Glomerular visceral epithelial cell (primary cell): Measurements from ENCODE around the gene MSL1.

ENCODE experiments used
- DNase-seq: peaks from one replicate; pipeline ENCODE4 v3.0.0-alpha.2; 2016; ENCODE audit errors: extremely low spot score

Gene MSL1

DNA sequence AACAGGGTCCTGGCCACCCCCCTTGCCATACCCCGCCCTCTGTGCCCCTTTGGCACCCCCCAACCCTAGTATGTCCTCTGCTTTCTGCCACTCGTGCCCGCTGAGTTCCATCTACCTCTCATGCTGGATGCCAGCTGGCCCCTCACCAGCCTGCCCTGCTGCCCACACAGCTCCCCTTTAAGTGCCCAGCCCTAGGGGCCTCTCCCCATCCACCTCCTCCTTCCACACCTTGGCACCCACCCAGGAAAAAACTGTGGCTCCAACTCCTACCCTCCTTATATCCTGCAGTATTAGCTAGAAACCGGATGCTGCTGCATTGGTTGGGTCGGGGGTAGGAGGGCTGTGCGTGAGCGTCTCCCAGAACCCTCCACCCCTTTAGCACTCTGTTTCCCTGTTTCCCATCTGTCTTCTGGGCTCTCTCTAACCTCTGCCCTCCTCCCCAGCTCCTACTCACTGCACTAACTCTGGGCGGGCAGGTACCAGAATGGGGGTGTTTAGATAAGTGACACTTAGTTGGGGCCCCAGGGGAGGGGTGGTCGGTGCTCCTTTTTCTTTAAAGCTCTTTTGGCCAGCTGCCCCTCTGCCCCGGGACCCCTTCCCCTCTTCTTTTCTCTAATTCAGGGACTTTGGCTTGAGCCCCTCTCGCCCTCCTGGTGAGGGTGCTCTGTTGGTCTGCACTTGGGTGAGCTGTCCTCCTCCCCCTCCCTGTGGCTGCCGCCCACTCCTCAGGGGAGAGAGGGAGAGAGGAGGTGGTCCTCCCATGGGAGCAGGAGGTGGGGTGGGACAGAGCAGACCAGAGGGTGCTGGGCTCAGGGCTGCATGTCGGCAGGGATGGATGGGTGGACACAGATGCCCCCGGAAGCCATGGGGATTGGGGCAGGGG is 31.3 kb upstream of the MSL1 start:
- no peak for DNase-seq

DNA sequence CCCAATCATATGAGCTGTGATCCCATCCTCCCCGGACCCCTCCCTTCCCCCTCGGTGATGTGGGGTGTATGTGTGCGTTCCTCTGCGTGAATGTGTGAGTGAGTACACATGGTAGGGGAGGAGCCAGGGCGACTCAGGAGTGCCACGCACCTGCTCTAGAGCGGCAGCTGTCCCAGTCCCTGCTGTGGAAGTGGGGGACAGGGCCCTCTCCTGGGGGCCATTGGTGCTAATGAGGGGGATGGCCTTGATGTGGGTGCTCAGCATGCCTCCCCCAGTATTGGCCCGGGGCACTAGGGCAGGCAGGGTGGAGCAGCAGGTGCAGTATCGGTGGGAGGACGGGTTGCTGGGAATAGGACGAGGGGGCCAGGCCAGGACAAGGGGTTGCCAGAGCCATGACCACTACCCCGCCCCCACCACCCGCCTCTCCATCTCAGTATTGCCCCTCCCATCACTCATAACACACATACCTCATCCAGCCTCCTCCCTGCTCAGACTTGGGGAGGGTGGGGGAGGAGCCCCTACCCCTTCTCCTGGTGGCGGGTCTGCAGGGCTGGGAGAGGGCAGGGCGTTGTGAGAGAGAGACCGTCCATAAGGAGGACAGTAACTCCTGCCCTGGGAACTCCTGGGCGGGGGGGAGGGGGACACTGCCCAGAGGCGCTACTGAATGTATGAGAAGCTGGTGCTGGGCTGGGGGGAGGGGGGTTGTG is 29.9 kb upstream of the MSL1 start:
- DNase-seq, result no peak

GRCh38 chr17:40092581-40092980 is 29.2 kb upstream of the MSL1 start:
- no peak for DNase-seq

- no peak for DNase-seq
These were observed 28.7 kb upstream of the MSL1 start for GRCh38 chr17:40093005-40093579.

DNA sequence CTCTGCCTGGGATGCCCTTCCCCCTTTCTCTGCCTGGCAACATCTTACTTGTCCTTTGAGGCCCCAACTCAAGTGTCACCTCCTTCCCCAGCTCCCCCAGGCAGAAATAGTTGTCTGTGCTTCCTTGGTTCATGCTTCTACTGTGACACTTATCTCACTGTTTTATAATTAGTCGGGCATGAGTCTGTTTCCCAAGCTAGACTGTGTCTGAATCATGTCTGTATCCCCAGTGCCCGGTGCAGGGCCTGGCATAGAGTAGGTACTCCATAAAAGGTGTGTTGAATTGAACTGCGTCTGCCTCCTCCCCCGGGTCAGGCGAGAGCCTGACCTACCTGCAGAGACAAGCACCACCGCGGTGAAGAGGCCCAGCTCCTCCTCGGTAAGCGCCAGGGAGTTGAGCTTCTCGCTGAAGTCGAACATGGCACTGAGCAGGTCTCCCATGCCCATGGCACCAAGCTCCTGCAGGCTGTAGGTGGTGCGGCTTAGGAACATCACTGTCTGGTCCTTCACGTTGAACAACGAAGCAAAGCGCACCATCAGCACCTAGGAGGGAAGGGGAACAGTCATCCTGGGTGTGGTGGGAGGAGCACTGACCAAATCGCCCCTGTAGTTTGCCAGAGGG is 28.1 kb upstream of the MSL1 start:
- no peak for DNase-seq

GRCh38 chr17:40094874-40095273 is 26.9 kb upstream of the MSL1 start:
- no peak for DNase-seq

DNA sequence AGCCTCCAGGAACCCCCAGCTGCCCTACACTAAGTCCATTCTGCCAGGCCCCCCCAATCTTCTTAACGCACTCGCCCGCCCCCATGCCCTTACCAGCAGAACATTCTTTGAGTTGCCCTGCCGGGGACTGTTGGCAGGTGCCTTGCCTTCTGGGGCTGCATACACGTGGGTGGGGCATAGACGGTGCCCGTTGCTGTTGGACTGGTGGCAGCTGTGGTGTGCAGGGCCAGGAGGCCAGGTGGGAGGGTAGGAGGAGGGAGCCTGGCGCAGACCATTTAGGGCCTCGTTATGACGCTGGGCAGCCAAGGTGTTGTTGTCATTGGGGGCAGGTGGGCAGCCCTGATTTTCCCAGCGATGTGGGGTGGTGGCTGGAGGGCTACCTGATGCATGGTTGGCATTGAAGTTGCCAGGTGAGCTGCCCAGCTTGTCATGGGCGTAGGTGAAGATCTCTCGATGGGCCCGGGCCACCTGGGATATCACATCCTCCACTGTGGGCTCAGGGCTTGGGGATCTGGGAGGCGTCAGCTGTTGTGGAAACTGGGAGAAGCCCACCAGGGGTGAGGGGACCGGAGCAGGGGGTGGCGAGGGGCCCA is 26.3 kb upstream of the MSL1 start:
- no peak for DNase-seq

GRCh38 chr17:40095944-40096791 is 25.6 kb upstream of the MSL1 start:
- DNase-seq, result no peak

DNA sequence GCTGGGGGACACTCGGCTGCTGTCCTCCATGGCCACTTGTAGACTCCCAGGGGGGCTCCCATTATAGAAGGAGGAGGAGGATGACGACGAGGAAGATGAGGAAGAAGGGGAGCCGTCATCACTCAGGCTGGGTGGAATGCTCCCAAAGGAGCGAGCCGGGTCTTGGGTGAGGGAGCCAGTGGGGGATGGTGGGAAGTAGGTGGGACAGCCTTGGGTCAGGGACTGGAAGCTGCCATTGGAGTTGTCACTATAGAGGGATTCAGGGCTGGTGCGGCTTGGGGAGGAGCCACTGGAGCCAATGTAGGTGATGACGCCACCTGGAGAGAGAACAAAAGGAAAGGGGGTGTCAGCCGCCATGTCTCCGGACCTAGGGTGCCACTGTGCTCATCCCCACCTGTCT is 24.7 kb upstream of the MSL1 start:
- no peak for DNase-seq

DNA sequence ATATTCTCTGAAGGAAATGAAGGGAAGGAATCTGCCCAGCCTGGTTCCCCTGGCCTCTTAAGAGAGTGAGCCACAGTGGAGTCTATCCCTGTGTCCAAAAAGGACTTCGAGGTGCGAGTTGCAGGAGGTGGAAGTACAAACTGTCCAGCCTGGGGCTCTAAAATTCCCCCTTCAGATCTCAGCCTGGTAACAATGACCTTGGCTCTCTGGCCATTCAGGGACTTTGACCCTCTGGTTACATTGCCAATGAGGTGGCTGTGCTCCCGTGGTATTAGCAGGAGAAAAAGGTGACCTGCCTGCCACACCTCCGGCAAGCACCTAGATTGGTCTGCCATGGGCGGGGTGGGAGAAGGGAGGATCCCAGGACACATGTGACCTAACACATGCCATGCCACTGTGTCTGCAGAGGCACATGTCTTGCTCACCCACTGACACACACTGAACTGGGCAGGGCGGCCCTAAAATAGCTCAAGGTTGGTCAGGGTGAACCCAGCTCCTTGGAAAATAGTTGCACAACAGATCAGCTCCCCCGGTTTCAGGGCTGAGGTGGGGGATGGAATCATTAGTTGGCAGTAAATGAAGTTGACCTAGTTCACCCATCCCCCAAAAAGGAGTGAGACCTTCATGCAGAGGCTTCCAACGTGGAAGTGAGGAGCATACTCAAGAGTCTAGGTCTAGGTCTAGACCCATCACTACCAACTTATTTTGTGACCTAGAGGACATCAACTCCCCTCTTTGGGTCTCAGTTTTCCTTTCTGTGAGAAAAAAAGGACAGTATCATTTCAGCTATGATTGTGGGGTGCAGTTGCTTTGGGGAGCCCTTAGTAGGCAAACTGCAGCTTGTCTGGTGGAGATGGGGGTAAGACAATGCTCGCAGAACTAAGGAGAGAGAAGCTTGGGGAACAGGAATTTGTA is 23.6 kb upstream of the MSL1 start:
- peak; percentile 31 for DNase-seq

GRCh38 chr17:40098846-40099618 is 22.7 kb upstream of the MSL1 start:
- peak; percentile 99 for DNase-seq

DNA sequence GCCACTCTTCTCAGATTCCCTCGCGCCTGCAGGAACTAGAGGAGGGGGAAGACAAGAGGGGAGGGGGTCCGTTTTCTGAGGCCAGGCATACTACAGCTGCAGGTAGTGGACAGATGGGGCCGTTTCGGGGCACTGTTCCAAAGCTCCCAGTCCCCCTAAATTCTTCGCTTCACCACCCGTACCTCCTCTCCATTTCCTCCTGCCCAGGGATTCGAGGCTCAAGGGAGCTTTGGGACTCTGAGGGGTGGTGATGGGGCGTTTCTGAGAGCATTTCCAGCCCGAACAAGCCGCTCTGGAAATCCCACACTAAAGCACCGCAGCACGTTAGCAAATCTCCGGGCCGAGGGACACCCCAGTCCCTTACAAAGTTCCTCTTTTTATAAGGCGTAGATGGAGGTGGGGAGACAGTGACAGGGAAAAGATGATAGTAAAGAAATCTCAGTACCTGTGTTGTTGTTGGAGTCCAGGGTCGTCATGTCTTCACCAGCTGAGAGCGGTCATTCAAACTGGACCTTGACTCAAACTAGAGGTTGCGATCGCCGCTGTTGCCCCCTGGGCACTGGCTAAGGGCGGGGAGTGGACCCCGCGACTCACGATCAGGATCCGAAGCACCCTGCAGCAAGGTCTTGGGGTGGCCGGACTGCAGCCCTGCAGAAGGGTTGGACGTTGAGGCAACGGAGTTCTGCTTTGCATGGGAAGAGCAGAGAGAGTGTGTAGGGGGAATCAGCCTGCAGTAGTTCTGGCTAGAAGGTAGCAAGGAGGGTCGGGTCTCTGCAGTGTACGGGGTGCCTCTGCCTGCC is 22.0 kb upstream of the MSL1 start:
- DNase-seq, result no peak

DNA sequence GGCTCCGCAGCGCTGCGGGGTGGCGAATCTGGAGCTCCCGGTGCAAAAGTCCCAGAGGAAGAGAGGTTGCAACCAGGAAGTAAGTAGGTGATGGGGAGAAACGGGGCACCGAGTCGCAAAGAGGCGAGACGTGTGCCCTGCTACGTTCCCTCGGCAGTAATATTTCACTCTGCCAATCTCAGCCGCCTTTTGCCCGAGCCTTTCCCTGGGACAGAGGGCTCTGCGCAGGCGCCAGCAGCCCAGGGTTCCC is 21.4 kb upstream of the MSL1 start, which contains the start of gene NR1D1:
NR1D1 (minus strand) TSS at position 171 of the 250 bp plus-strand sequence. CDS start 495 bp downstream, outside the sequence.
- DNase-seq, result no peak

DNA sequence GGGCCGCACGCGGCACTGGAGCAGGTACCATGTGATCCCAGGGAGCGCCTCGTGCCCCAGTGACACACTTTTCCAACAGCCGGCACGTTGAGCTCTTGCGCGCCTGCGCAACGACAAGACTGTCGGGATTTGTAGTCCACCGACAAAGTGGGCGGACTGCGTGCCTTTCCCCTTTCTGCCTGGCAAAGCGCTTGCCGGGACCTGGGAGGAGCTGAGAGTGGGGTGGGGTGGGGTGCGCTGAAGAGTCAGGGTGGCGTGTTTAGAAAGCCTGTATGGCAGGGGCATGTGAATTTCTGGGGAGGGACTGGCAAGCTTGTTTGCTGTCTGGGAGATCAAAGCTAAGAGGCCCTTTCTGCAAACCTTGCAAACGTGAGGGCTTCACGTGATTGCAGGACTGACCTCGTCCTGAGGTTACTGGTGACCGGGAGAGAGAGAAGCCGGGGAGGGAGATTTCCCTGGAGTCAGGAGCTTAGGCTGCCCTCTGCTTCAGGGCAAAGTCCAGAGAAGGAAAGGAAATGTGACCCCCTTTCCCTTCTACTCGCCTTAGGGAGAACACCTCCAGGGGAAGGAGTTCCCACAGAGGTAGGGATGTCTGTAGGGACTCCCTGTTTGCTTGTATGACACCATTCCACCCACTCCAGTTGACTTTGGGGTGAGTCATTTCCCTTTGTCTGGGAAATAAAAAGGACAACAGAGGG is 21.0 kb upstream of the MSL1 start:
- peak; percentile 98 for DNase-seq

DNA sequence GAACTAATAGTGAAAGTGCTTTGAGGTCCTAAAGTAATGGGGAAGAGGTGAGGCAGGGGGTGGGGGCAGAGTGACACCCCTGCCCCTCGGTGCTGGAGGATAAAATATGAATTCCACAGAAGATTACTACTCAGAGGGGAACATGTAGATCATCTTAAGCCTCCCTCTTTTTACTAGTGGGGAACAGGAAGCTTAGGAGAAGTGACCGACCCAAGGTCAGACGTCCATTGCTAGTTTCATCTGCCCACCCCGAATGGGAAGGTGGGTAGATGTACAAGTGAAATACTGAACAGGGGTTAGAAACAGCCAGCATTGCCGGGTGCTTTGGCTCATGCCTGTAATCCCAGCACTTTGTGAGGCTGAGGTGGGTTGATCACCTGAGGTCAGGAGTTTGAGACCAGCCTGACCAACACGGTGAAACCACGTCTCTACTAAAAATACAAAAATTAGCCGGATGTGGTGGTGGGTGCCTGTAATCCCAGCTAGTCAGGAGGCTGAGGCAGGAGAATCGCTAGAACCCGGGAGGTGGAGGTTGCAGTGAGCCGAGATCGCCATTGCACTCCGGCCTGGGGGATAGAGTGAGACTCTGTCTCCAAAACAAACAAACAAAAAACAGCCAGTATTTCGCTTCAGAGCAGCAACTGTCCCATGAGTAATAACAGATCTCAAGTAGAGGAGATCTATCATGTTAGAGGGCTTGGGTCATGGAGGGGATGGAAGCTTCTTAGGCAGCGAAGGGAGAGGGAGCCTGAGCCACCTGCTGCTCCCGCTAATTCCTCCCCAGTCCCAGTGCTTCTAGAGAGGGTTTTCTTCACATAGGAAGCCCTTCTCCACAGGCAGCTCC is 20.2 kb upstream of the MSL1 start:
- DNase-seq, result no peak

GRCh38 chr17:40103071-40103661 is 18.6 kb upstream of the MSL1 start:
- no peak for DNase-seq

GRCh38 chr17:40103688-40104087 is 18.1 kb upstream of the MSL1 start:
- no peak for DNase-seq
